Heart right ventricle (tissue), 16 donors: ENCODE results near the gene NR1D1. TPM values are rescaled to one million over a fixed set of nuclear protein-coding genes. Genes with fewer than 3 reads are reported as not detected.
A peak's percentile ranks its signal among the peaks of the same experiment; 100 is the strongest.

Source experiments
- ATAC-seq, 8 donors: fragments of 200-7000 bp; cut with Tn5 transposase; one replicate each; pipeline ENCODE4 v1.9.1; 2020; ENCODE audit warnings: mild to moderate bottlenecking in 8 of 8, moderate library complexity in 8 of 8, moderate number of reproducible peaks in 1 of 8
- DNase-seq, 2 donors: peaks; one replicate each; pipeline ENCODE4 v3.0.0-alpha.2; 2020
- H3K27ac ChIP-seq, 10 donors: fragments of 200-600 bp; sonication (generic) in 2 of 10; one replicate each; pipeline versions ENCODE4 v1.5.0 to v1.8.0; 2020 to 2022; ENCODE audit warnings: mild to moderate bottlenecking in 3 of 10
- H3K27me3 ChIP-seq, 7 donors: fragments of 200-600 bp; one replicate each; pipeline ENCODE4 v1.8.0; 2021 to 2022; ENCODE audit warnings: mild to moderate bottlenecking in 2 of 7
- H3K36me3 ChIP-seq, 9 donors: fragments of 200-600 bp; sonication (generic) in 1 of 9; one replicate each; pipeline versions ENCODE4 v1.5.0 to v1.8.0; 2020 to 2022; ENCODE audit warnings: mild to moderate bottlenecking in 2 of 9
- H3K4me1 ChIP-seq, 9 donors: fragments of 200-600 bp; sonication (generic) in 1 of 9; one replicate each; pipeline versions ENCODE4 v1.5.0 to v1.8.0; 2020 to 2022; ENCODE audit warnings: mild to moderate bottlenecking in 4 of 9
- H3K4me3 ChIP-seq, 10 donors: fragments of 200-600 bp; sonication (generic) in 2 of 10; one replicate each; pipeline versions ENCODE4 v1.5.0 to v1.8.0; 2020 to 2022; ENCODE audit warnings: mild to moderate bottlenecking in 7 of 10, moderate library complexity in 2 of 10
- H3K9me3 ChIP-seq, 11 donors: fragments of 200-600 bp in 10 of 11; sonication (generic) in 2 of 11; one replicate each; pipeline versions ENCODE4 v1.5.0 to v1.8.0; 2013 to 2022; ENCODE audit warnings: mild to moderate bottlenecking in 2 of 11, control low read depth in 1 of 11, moderate library complexity in 1 of 11
- CTCF ChIP-seq, 9 donors: fragments of 200-600 bp; sonication (generic) in 2 of 9; IDR thresholded peaks; one replicate each; pipeline versions ENCODE4 v1.5.0 to v1.8.0; 2021 to 2022; ENCODE audit warnings: antibody characterized with exemption in 9 of 9, mild to moderate bottlenecking in 5 of 9, moderate library complexity in 1 of 9
- WGBS, 2 donors: extraction: QIAGEN DNeasy Blood & Tissue Kit; methylation state at CpG; one replicate each; pipeline ENCODE4 v1.1.7; 2013; ENCODE audit warnings: inconsistent platforms in 1 of 2; 5-methylcytosine and 5-hydroxymethylcytosine counted together
- intact Hi-C, 10 donors: fragments of 100-400 bp; cut with DNase I; formaldehyde crosslinking; loops; one replicate each; pipeline versions ENCODE4 v1.11.1 to v1.14.2; 2022
- polyA plus RNA-seq, 2 donors: library from polyadenylated mRNA; stranded (reverse); fragments of 200-250 nt; gene quantifications; one replicate each; pipeline ENCODE4 v1.2.3, GENCODE V29; 2013
- total RNA-seq, 10 donors: library from RNA; stranded (reverse); fragmentation: NEBNext Ultra II Directional in 3 of 10; extraction: Animal tissue kit (Norgen Biotek cat#: 25700) in 3 of 10; gene quantifications; one replicate each; pipeline versions ENCODE4 v1.2.1 to v1.2.4, GENCODE V29; 2021 to 2023
- donor health status: Arrhythmogenic right ventricular cardiomyopathy.
- donor health status: ischemic (EF 13 %, LVEDD 7.1; RV severe dilation, severe dysfunction).
- donor health status: healthy with polysubstance abuse.
- donor health status: DM: no; HTN: yes; CAD: no.
- donor health status: DM: no; HTN: no; CAD: no.
- donor health status: ischemic (EF 25% LVEDD 6.9; RV normal size, moderate dysfunction).
- donor health status: ischemic (EF 25% LVEDD 5.7; RV mildly dilated, moderate dysfunction).
- donor health status: healthy.
- donor health status: DM: yes; HTN: yes; CAD: no.
- donor health status: Ischemic cardiomyopathy.
- donor health status: ischemic (EF 35%, LVEDD 5.7; RV mildly dilated, moderate dysfunction).
- donor health status: nonischemic (EF 11% LVEDD 7.7; RV severe dilation, severe dysfunction).
- donor health status: DM: yes; HTN: yes; CAD: no.
- donor health status: PGD.
- donor health status: ischemic (EF 29% LVEDD 5.4; RV normal size, mild dysfunction).
- donor health status: nonischemic (EF 23%, LVEDD 6.1; RV moderate dilation, normal function).

Gene NR1D1
- total and polyA plus RNA-seq, 12 donors, result 5.5 to 41.3 (median 25.1) TPM

- 4% methylated on average over 14 of the region's 14 CpGs for WGBS, 2 donors
- H3K36me3 ChIP-seq, result peaks cover 0 to 6% (median 0%) of the 10 kb centered on the region in 9 donors
- intact Hi-C loops, result loop anchor here in 2 of 10 donors (10.0 kb wide), 1 partner anchor 46 kb away; no protein-coding TSS in a partner anchor
- H3K9me3 ChIP-seq, result no peaks in the 10 kb centered on the region
- no peak for TF ChIP-seq CTCF (IDR thresholded peaks at IDR 0.05)
- peak overlapping the region in 9 of 10 donors; percentile 13 to 48 (median 40) for H3K4me3 ChIP-seq
- no peaks in the 10 kb centered on the region for H3K27me3 ChIP-seq
- ATAC-seq (peak; percentile 42 to 74 (median 66)), DNase-seq (peak; percentile 91 to 94)
- H3K4me1 ChIP-seq, result peaks cover 65 to 99% (median 93%) of the 10 kb centered on the region in 9 donors
- peak overlapping the region; percentile 82 to 99 (median 90) for H3K27ac ChIP-seq
These were observed 31.3 kb downstream of the NR1D1 start for GRCh38 chr17:40068917-40069750.

- H3K27ac ChIP-seq, result peak overlapping the region; percentile 34 to 99 (median 90)
- DNase-seq, result no peak
- TF ChIP-seq CTCF (IDR thresholded peaks at IDR 0.05), result no peak
- H3K27me3 ChIP-seq, result no peaks in the 10 kb centered on the region
- intact Hi-C loops, result loop anchor here in 2 of 10 donors (10.0 kb wide), 1 partner anchor 46 kb away; no protein-coding TSS in a partner anchor
- peak overlapping the region in 6 of 10 donors; percentile 28 to 48 (median 40) for H3K4me3 ChIP-seq
- H3K4me1 ChIP-seq, result peaks cover 67 to 99% (median 92%) of the 10 kb centered on the region in 9 donors
- H3K36me3 ChIP-seq, result peaks cover 0 to under 1% (median 0%) of the 10 kb centered on the region in 9 donors
- 4 to 6% methylated on average over 5 of the region's 5 CpGs for WGBS, 2 donors
- no peak for ATAC-seq
- H3K9me3 ChIP-seq, result no peaks in the 10 kb centered on the region
These were observed 31.8 kb downstream of the NR1D1 start for GRCh38 chr17:40068584-40068916.

GRCh38 chr17:40068129-40068581 lies 32.2 kb downstream of the NR1D1 start:
- Histone ChIP-seq H3K4me3 (peak overlapping the region in 6 of 10 donors; percentile 28 to 48 (median 40)), H3K27ac (peak overlapping the region; percentile 34 to 99 (median 90)), H3K4me1 (peaks cover 65 to 96% (median 91%) of the 10 kb centered on the region in 9 donors), H3K27me3 (no peaks in the 10 kb centered on the region), H3K9me3 (no peaks in the 10 kb centered on the region), H3K36me3 (no peaks in the 10 kb centered on the region)
- WGBS, 2 donors, result 31 to 38% methylated on average over 4 of the region's 4 CpGs
- ATAC-seq (no peak), DNase-seq (peak in 1 of 2 donors; percentile 11)
- no peak for TF ChIP-seq CTCF (IDR thresholded peaks at IDR 0.05)
- intact Hi-C loops, result loop anchor here in 2 of 10 donors (10.0 kb wide), 1 partner anchor 47 kb away; no protein-coding TSS in a partner anchor

GRCh38 chr17:40067710-40068109 lies 32.7 kb downstream of the NR1D1 start:
- WGBS, 2 donors, result 90 to 92% methylated on average over 7 of the region's 7 CpGs
- ATAC-seq, result no peak
- Histone ChIP-seq H3K36me3 (no peaks in the 10 kb centered on the region), H3K9me3 (no peaks in the 10 kb centered on the region), H3K4me1 (peaks cover 60 to 92% (median 87%) of the 10 kb centered on the region in 9 donors), H3K27ac (peak overlapping the region; percentile 34 to 99 (median 90)), H3K4me3 (peak overlapping the region in 1 of 10 donors; percentile 48), H3K27me3 (no peaks in the 10 kb centered on the region)
- no peak for TF ChIP-seq CTCF (IDR thresholded peaks at IDR 0.05)
- no peak for DNase-seq
- intact Hi-C loops, result loop anchor here in 2 of 10 donors (10.0 kb wide), 1 partner anchor 47 kb away; no protein-coding TSS in a partner anchor
